Measurements from ENCODE around the gene GFY. TPM values are rescaled to one million over a fixed set of nuclear protein-coding genes. Genes with fewer than 3 reads are reported as not detected.
A peak's percentile ranks its signal among the peaks of the same experiment; 100 is the strongest.

The GFY gene
- total and polyA plus RNA-seq, 9 of the 15 experiments (the other 6 are each of a cell fraction or from before 2014, with no cell fraction given), result 0.06 to 0.40 (median 0.19) TPM; not detected in 3

DNA sequence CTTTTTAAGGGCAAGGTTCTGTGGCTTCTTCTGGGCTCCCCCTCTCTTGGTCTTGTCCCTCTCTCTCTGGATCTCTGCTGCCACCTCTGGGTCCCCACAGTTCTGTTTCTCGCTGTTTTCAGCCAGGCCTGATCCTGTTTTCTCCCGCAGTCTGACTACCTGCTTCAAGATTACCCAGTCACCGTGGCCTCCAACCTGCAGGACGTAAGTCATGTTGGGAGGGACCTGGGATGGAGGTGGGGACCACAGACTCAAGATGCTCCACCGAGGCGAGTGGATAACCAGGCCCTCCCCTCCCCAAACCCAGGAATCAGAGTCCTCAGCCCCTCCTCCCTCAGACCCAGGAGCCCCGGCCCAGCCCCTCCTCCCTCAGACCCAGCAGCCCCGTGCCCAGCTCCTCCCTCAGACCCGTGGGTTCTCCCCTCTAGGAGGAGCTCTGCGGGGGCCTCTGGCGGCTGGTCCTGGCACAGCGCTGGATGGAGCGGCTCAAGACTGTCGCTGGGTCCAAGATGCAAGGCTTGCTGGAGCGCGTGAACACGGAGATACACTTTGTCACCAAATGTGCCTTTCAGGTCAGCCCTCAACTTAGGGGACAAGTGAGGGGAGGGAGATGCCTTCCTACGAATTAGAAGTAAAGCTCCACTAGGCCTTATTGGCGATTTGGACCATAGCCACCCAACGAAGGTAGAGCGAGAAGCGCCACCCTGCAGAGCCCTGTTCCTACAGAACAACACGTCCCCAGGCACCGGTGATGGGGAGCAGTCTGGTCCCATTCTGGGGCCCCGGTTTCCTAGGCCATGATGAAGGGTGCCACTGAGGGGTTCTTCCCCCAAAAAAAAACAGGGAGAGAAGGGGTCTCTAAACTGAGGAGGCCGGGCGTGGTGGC lies 51.0 kb downstream of the GFY start:
- Histone ChIP-seq H3K27ac (ENCODE audit: extremely low read depth, low read depth, low read length) (no peak overlapping the region), H3K4me2 (ENCODE audit: insufficient read depth, low read length) (peak overlapping the region; percentile 37; the same call in 1 of the 2 replicates), H3K9me1 (ENCODE audit: control insufficient read depth, insufficient read depth, low read length) (no peaks in the 10 kb centered on the region), H3K9me3 (replicated peaks; ENCODE audit: control insufficient read depth, insufficient read depth, low read depth, low read length) (no peaks in the 10 kb centered on the region), H3K27me3 (ENCODE audit: control insufficient read depth in 2 of 2, insufficient read depth in 2 of 2, low read length in 2 of 2) (no peaks in the 10 kb centered on the region), H2AFZ (ENCODE audit: low read depth, low read length) (peak overlapping the region; percentile 60), H3K36me3 (ENCODE audit: control insufficient read depth, insufficient read depth, low read length) (no peaks in the 10 kb centered on the region), H4K20me1 (replicated peaks; ENCODE audit: control insufficient read depth, insufficient read depth, low read length) (no peaks in the 10 kb centered on the region), H3K4me1 (replicated peaks in 1 of 2; ENCODE audit: control insufficient read depth in 2 of 2, insufficient read depth in 2 of 2, low read length in 2 of 2) (peaks cover 11 to 46% of the 10 kb centered on the region in 2 experiments), H3K79me2 (ENCODE audit: control insufficient read depth, insufficient read depth, low read length) (no peaks in the 10 kb centered on the region), H3K9ac (ENCODE audit: insufficient read depth in 1 of 2, low read depth in 2 of 2, low read length in 2 of 2) (no peak overlapping the region; a peak in 1 of 4 replicates), H3K4me3 (no peak overlapping the region)
- in situ Hi-C loops (cut with MboI), result no loop called here
- 47% methylated on average over 17 of the region's 27 CpGs for WGBS (ENCODE audit: insufficient coverage, low coverage, missing lambda C conversion rate)
- intact Hi-C loops (cut with micrococcal nuclease), result no loop called here
- DNase-seq (ENCODE audit: extremely low read depth in 1 of 4, low spot score in 3 of 4) (peak; percentile 60 to 76 (median 64)), FAIRE-seq (peak; percentile 78), ATAC-seq (peak; percentile 85)
- ChIA-PET POLR2A (interaction anchor here (0.6 to 1.7 kb wide), 6 partner anchors 12 to 145 kb away, joined by 3 to 16 read pairs (median 4); partner anchors contain the start of genes PIH1D1, RPL13A and SLC17A7), CTCF (ENCODE audit: low intra/inter-chr PET ratio) (interaction anchor here (0.6 to 0.9 kb wide), 2 partner anchors 84 to 204 kb away, joined by 4 read pairs; no protein-coding TSS in a partner anchor)
- BruUV-seq (replicated peaks), result no TSS peak
- no peak for TF ChIP-seq ZSCAN32 (CRISPR knock-in tag; IDR thresholded peaks at IDR 0.05)
- no peak for TF ChIP-seq JUNB (CRISPR knock-in tag; conservative IDR thresholded peaks at IDR 0.05)
- no peak for TF ChIP-seq OTX1 (CRISPR knock-in tag; IDR thresholded peaks at IDR 0.05)
- no peak for TF ChIP-seq ZNF121 (CRISPR knock-in tag; conservative IDR thresholded peaks at IDR 0.05)
- no peak for TF ChIP-seq ZNF57 (CRISPR knock-in tag; IDR thresholded peaks at IDR 0.05)
- TF ChIP-seq, protein P1, sequence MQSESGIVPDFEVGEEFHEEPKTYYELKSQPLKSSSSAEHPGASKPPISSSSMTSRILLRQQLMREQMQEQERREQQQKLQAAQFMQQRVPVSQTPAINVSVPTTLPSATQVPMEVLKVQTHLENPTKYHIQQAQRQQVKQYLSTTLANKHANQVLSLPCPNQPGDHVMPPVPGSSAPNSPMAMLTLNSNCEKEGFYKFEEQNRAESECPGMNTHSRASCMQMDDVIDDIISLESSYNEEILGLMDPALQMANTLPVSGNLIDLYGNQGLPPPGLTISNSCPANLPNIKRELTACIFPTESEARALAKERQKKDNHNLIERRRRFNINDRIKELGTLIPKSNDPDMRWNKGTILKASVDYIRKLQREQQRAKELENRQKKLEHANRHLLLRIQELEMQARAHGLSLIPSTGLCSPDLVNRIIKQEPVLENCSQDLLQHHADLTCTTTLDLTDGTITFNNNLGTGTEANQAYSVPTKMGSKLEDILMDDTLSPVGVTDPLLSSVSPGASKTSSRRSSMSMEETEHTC (IDR thresholded peaks at IDR 0.05), result no peak
- no peak for TF ChIP-seq NFIX (CRISPR knock-in tag; IDR thresholded peaks at IDR 0.05; ENCODE audit: low read depth)
- no peak for TF ChIP-seq ZNF140 (CRISPR knock-in tag; IDR thresholded peaks at IDR 0.05)
- TF ChIP-seq NCOA4 (IDR thresholded peaks at IDR 0.05; ENCODE audit: partially characterized antibody), result no peak
- no peak for TF ChIP-seq SAP30 (IDR thresholded peaks at IDR 0.05; ENCODE audit: borderline replicate concordance, insufficient read depth, low read depth, low read length, poor library complexity, severe bottlenecking)
- TF ChIP-seq, protein P2, sequence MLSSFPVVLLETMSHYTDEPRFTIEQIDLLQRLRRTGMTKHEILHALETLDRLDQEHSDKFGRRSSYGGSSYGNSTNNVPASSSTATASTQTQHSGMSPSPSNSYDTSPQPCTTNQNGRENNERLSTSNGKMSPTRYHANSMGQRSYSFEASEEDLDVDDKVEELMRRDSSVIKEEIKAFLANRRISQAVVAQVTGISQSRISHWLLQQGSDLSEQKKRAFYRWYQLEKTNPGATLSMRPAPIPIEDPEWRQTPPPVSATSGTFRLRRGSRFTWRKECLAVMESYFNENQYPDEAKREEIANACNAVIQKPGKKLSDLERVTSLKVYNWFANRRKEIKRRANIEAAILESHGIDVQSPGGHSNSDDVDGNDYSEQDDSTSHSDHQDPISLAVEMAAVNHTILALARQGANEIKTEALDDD (IDR thresholded peaks at IDR 0.05), result 0 out of 2 replicates have a peak, but pooled peaks have one; percentile 42
- TF ChIP-seq SP1 (CRISPR knock-in tag; IDR thresholded peaks at IDR 0.05), result 0 out of 2 replicates have a peak, but pooled peaks have one; percentile 45
- TF ChIP-seq, protein P3, sequence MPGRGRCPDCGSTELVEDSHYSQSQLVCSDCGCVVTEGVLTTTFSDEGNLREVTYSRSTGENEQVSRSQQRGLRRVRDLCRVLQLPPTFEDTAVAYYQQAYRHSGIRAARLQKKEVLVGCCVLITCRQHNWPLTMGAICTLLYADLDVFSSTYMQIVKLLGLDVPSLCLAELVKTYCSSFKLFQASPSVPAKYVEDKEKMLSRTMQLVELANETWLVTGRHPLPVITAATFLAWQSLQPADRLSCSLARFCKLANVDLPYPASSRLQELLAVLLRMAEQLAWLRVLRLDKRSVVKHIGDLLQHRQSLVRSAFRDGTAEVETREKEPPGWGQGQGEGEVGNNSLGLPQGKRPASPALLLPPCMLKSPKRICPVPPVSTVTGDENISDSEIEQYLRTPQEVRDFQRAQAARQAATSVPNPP (IDR thresholded peaks at IDR 0.05; ENCODE audit: borderline replicate concordance, insufficient read depth, insufficient read length), result no peak
- no peak for TF ChIP-seq ZNF583 (CRISPR knock-in tag; IDR thresholded peaks at IDR 0.05)
- no peak for TF ChIP-seq ETV5 (CRISPR knock-in tag; IDR thresholded peaks at IDR 0.05; ENCODE audit: low read depth)
- TF ChIP-seq TEAD2 (tag; IDR thresholded peaks at IDR 0.05), result no peak
- TF ChIP-seq, protein P4, sequence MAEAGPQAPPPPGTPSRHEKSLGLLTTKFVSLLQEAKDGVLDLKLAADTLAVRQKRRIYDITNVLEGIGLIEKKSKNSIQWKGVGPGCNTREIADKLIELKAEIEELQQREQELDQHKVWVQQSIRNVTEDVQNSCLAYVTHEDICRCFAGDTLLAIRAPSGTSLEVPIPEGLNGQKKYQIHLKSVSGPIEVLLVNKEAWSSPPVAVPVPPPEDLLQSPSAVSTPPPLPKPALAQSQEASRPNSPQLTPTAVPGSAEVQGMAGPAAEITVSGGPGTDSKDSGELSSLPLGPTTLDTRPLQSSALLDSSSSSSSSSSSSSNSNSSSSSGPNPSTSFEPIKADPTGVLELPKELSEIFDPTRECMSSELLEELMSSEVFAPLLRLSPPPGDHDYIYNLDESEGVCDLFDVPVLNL (CRISPR knock-in tag; IDR thresholded peaks at IDR 0.05; ENCODE audit: low read depth), result no peak
